ENCODE results near the gene MCRIP2. TPM values are rescaled to one million over a fixed set of nuclear protein-coding genes. Genes with fewer than 3 reads are reported as not detected.

MCRIP2 gene
- total and polyA plus RNA-seq, 9 of the 15 experiments (the other 6 are each of a cell fraction or from before 2014, with no cell fraction given): 0.80 to 120 (median 35.2) TPM

DNA sequence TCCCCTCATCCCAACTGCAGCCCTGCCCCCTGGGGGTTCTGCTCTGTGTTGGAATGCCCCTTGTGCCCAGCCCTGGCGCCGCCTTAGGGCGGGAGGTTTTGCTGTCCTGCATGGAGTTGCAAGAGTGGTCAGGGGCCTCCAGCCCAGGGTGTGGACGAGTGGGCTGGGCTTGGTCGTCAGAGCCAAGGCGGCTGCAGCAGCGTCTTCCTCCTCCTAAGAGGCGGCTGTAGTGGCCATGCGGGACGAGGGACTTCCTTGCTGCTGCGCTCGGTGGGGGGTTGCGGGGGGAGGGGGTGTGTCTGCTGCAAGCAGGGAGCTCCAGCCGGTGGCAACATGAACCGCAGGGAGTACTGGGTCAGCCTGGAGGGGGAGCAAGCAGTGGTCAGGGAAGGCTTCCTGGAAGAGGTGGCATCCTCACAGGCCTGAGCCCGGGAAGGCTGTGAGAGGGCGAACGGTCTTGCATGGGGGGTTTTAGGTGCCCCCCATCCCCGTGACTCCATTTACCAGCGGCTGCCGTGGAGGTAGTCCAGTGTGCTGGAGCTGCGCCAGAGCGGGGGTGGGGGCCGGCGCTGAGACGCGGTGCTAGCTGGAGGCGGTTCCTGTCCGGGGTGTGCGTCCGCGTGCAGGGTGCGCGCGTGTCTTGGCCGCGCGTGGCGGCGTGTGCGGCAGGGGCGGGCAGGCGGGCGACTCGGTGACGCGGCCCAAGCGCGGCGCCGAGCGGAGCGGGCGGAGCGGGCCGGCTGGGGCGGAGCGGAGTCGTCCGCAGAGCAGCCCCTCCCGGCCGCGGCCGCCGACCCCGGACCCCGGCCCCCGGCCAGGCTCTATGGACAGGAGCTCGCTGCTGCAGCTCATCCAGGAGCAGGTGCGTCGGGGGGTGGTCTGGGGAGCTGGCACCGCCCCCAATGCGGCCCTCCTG lies 33.6 kb downstream of the MCRIP2 start, which contains the start of gene RHBDL1 (continued):
- no peak for TF ChIP-seq ZNF143 (CRISPR knock-in tag; IDR thresholded peaks at IDR 0.05)
- TF ChIP-seq, protein P1, sequence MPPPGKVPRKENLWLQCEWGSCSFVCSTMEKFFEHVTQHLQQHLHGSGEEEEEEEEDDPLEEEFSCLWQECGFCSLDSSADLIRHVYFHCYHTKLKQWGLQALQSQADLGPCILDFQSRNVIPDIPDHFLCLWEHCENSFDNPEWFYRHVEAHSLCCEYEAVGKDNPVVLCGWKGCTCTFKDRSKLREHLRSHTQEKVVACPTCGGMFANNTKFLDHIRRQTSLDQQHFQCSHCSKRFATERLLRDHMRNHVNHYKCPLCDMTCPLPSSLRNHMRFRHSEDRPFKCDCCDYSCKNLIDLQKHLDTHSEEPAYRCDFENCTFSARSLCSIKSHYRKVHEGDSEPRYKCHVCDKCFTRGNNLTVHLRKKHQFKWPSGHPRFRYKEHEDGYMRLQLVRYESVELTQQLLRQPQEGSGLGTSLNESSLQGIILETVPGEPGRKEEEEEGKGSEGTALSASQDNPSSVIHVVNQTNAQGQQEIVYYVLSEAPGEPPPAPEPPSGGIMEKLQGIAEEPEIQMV (tag; conservative IDR thresholded peaks at IDR 0.05; ENCODE audit: low read depth): no peak
- TF ChIP-seq ZNF140 (CRISPR knock-in tag; IDR thresholded peaks at IDR 0.05): no peak
- TF ChIP-seq SP1 (CRISPR knock-in tag; IDR thresholded peaks at IDR 0.05): peak; percentile 77
- TF ChIP-seq, protein P2, sequence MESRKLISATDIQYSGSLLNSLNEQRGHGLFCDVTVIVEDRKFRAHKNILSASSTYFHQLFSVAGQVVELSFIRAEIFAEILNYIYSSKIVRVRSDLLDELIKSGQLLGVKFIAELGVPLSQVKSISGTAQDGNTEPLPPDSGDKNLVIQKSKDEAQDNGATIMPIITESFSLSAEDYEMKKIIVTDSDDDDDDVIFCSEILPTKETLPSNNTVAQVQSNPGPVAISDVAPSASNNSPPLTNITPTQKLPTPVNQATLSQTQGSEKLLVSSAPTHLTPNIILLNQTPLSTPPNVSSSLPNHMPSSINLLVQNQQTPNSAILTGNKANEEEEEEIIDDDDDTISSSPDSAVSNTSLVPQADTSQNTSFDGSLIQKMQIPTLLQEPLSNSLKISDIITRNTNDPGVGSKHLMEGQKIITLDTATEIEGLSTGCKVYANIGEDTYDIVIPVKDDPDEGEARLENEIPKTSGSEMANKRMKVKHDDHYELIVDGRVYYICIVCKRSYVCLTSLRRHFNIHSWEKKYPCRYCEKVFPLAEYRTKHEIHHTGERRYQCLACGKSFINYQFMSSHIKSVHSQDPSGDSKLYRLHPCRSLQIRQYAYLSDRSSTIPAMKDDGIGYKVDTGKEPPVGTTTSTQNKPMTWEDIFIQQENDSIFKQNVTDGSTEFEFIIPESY (CRISPR knock-in tag; IDR thresholded peaks at IDR 0.05): peak; percentile 37; the same call in 1 of the 2 replicates
- TF ChIP-seq CBX3 (IDR thresholded peaks at IDR 0.05; ENCODE audit: borderline replicate concordance in 1 of 2, low read length in 2 of 2): peak in 1 of 2 experiments; percentile 73; a peak in 1 of 3 replicates
- no peak for TF ChIP-seq FOS (IDR thresholded peaks at IDR 0.05; ENCODE audit: extremely low read depth, insufficient read length)
- TF ChIP-seq FOXA3 (CRISPR knock-in tag; conservative IDR thresholded peaks at IDR 0.05 in 1 of 2, IDR thresholded peaks at IDR 0.05 in 1 of 2): no peak
- TF ChIP-seq SAFB2 (IDR thresholded peaks at IDR 0.05; ENCODE audit: borderline replicate concordance, low read depth, low read length, severe bottlenecking): no peak
- TF ChIP-seq, protein P3, sequence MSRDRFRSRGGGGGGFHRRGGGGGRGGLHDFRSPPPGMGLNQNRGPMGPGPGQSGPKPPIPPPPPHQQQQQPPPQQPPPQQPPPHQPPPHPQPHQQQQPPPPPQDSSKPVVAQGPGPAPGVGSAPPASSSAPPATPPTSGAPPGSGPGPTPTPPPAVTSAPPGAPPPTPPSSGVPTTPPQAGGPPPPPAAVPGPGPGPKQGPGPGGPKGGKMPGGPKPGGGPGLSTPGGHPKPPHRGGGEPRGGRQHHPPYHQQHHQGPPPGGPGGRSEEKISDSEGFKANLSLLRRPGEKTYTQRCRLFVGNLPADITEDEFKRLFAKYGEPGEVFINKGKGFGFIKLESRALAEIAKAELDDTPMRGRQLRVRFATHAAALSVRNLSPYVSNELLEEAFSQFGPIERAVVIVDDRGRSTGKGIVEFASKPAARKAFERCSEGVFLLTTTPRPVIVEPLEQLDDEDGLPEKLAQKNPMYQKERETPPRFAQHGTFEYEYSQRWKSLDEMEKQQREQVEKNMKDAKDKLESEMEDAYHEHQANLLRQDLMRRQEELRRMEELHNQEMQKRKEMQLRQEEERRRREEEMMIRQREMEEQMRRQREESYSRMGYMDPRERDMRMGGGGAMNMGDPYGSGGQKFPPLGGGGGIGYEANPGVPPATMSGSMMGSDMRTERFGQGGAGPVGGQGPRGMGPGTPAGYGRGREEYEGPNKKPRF (IDR thresholded peaks at IDR 0.05; ENCODE audit: low read depth, low read length): no peak
- TF ChIP-seq, protein P4, sequence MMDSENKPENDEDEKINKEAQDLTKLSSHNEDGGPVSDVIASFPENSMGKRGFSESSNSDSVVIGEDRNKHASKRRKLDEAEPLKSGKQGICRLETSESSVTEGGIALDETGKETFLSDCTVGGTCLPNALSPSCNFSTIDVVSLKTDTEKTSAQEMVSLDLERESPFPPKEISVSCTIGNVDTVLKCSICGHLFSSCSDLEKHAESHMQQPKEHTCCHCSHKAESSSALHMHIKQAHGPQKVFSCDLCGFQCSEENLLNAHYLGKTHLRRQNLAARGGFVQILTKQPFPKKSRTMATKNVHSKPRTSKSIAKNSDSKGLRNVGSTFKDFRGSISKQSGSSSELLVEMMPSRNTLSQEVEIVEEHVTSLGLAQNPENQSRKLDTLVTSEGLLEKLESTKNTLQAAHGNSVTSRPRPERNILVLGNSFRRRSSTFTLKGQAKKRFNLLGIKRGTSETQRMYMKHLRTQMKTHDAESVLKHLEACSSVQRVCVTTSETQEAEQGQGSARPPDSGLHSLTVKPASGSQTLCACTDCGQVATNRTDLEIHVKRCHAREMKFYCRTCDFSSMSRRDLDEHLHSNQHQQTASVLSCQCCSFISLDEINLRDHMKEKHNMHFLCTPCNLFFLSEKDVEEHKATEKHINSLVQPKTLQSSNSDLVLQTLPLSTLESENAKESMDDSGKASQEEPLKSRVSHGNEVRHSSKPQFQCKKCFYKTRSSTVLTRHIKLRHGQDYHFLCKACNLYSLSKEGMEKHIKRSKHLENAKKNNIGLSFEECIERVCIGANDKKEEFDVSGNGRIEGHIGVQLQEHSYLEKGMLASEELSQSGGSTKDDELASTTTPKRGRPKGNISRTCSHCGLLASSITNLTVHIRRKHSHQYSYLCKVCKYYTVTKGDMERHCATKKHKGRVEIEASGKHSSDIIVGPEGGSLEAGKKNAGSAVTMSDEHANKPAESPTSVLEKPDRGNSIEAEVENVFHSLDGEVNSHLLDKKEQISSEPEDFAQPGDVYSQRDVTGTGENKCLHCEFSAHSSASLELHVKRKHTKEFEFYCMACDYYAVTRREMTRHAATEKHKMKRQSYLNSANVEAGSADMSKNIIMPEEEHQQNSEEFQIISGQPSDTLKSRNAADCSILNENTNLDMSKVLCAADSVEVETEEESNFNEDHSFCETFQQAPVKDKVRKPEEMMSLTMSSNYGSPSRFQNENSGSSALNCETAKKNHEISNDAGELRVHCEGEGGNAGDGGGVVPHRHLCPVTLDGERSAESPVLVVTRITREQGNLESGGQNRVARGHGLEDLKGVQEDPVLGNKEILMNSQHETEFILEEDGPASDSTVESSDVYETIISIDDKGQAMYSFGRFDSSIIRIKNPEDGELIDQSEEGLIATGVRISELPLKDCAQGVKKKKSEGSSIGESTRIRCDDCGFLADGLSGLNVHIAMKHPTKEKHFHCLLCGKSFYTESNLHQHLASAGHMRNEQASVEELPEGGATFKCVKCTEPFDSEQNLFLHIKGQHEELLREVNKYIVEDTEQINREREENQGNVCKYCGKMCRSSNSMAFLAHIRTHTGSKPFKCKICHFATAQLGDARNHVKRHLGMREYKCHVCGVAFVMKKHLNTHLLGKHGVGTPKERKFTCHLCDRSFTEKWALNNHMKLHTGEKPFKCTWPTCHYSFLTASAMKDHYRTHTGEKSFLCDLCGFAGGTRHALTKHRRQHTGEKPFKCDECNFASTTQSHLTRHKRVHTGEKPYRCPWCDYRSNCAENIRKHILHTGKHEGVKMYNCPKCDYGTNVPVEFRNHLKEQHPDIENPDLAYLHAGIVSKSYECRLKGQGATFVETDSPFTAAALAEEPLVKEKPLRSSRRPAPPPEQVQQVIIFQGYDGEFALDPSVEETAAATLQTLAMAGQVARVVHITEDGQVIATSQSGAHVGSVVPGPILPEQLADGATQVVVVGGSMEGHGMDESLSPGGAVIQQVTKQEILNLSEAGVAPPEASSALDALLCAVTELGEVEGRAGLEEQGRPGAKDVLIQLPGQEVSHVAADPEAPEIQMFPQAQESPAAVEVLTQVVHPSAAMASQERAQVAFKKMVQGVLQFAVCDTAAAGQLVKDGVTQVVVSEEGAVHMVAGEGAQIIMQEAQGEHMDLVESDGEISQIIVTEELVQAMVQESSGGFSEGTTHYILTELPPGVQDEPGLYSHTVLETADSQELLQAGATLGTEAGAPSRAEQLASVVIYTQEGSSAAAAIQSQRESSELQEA (IDR thresholded peaks at IDR 0.05; ENCODE audit: low read depth): no peak
